NOMO-1 (cell line): Measurements from ENCODE around the gene CHRNA4.

ENCODE experiments used
- DNase-seq, 2 experiments: peaks; one replicate each; lab custom pipeline; 2025; ENCODE audit not compliant: unreplicated experiment in 2 of 2; lab: John Stamatoyannopoulos, UW

Gene CHRNA4

DNA sequence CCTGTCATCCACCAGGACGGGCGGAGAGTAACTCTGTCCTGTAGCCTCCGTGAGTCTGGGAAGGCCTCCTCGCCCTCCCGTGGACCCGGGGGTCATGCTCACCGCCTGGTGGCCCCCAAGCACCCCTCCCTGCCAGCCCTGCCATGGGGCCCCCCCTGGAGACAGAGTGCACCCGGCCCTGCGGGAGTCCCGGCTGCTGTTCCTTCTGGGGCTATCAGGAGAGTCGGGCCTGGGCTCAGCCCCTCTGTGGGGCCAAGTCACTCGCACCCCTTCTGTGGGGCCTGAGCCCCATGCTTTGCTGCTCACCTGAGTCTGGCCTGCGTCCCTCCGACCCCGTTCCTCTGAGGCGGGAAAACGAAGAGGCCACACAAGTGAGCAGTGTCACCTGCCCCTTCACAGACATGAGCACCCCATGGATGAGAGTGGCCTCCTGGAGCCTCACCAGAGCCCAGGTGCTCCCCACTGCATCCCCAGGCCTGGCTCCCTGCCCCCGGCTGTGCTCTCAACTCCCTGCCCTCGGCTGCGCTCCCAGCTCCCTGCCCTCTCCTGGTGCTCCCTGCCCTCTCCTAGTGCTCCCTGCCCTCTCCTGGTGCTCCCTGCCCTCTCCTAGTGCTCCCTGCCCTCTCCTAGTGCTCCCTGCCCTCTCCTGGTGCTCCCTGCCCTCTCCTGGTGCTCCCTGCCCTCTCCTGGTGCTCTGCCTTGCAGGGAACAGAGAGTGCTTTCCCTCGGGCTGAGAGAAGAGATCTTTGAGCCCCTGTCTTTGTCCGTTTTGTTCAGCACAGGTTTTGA lies 4.6 kb upstream of the CHRNA4 start:
- DNase-seq = no peak

DNA sequence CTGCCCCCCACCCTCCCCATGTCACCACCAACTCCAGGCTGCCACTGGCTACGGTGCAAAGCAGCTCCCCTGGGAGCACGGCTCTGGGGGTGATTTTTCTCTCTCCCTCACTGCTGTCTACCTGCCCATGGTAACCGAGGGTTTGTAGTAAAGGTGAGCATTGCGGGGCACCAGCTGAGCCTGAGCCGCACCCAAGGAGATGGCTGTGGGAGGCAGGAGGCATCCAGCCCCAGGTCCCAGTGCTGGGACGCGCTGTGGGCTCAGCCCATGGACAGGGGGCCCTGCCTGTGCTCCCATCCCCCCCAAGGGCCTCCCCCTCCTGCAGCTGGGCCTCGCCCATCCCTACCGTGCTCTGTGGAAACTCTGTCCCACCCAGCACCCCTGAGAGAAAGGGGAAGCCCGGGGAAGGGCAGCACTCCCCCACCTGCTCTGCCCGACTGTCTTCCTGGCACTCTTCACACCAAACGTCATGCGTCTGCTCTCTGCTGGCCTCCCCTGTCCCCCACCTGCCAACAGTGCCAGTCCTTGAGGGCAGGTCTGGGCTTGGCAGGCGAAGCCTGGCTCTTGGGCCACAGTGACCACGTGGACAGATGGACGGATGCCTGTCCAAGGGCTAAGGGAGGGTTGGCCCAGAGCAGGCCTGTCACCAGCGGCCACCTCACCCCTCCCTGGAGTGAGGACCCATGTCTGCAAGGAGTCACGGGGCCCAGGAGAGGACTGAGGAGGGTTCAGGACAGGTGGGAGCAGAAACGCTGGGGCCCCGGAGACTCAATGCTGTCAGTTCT lies 3.8 kb upstream of the CHRNA4 start:
- DNase-seq = no peak

DNA sequence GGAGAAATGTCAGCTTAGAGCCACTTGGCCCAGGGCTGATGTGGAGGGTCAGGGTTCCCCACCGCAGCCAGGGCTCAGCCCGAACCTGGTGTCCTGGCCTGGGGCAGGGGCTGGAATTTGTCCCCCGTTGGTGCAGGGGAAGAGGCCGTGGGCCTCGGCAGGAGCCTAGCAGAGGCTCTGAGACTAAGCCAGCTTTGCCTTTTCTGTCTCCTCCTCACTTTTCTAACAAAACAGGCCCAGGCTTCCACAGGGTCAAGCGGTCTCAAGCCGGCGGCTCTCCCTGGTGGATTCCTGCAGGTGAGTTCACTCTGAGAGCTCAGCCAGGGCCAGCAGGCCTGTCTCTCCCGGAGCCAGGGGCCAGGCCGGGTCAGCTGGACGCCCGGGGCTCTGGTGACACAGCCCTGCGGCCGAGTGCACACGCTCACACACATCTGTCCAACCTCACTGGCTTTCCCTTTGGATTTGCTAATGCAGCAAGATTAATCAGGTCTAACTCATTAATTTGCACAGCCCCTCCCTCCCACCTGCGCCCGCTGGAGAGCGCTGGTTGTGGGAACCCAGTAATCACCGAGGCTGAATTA lies 2.9 kb upstream of the CHRNA4 start:
- DNase-seq = no peak

DNA sequence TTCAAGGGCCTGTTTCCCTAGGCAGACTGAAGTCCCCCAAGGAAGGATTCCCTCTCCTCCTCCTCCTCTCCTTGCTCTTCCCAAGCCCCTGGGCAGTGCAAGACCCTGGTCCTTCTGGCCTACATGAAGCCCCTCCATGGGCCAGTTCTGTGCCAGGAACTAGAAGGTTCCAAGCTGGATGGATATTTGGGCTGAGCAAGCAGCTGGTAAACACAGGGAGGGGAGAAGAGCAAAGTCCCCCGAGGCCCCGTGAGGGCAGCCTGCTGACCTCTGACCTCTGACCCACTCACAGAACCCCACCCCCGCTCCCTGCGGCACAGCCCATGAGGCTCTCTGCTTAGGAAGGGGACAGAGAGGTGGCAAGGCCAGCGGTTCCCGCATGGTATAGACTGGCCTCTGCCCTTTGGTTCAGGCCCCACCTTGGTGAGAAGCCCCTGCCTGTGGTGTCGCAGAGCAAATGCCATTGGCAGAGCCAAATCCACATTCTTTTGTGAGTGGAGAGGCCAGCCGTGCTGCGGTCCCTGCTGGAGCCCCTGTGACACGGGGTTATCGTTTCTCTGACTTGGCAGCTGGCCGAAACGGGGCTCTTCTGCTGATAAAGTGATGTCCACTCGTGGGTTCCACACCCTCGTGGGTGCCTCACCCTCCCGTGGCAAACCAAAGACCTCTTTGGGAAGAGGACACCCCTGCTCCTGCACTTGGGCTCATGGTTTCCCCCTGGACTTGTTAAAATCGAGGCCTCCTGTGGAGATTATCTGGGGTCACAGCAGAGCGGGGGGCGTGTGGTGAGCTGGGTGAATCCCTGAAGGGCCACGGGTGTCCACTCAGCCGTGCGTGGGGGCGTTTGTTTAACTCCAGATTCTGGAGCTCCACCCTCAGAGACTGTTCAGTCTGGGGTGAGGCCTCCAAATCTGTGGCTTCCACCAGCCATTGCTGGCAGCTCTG lies 2.1 kb upstream of the CHRNA4 start:
- DNase-seq = no peak

DNA sequence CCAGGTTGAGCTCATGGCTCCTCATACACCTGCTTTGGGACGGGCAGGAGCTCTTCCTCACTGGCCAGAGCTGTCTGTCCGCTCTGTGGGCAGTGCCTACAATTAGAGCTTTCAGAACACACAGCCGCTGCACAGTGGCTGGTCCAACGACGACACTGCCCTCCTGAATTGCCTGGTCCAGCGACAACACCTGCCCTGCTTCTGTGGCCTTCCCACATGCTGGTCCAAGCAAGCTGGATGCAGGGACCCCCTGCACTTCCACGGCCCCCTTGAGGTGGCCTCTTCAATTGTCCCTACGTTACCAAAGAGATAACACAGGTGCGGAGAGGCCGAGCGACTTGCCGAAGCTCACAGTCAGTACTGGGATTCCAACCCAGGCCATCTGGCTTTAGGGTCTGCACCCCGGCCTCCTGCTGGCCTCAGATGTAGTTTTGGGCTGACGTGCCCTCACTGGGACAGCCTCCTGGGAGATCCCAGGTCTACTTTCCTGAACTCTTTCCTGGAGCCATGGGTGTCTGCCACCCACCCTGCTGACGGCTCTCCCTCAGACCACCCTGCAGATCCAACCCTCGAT lies 1.4 kb upstream of the CHRNA4 start:
- no peak for DNase-seq

DNA sequence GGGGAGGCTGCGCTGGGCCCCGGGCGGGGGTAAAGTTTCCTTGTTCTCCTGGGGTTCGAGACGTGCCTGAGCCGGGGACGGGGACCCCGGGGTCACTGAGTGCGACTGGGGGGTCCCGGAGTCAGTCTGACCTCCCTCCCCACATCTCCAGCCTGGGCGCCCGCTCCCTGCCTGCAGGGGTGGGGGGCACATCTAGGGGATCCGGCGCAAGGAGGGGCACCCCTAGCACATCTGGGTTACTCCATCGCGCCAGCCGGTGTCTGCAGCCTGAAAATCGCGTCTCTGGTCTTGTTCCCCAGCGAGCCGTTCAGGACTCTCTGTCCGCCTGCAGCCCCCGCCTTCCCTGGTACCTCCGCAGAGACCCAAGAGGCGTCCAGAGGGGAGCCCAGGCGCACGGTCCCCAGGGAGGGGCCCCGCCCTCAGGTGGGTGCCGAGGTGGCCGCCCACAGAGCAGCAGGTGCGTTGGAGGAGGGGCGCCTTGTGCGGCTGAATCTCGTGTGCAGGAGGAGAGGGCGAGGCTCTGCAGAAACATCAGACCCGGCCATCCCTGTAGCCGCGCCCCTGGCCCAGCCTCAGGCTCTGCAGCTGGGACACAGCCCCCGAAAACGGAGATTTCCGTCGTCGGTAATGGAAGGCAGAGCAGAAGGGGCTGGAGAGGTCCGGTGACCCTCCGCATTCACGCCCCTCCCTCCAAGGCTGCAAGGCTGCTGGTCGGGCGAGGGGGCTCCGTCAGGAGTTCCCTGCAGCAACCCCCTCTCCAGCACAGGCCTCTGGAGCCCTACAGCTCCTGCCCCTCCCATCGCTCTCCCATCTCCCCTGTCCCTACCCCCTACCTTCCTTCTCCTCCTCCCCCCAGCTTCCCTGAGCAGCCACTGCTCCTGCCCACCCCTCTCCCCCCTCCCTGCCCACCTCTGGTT lies 628 bp upstream of the CHRNA4 start:
- DNase-seq = no peak

DNA sequence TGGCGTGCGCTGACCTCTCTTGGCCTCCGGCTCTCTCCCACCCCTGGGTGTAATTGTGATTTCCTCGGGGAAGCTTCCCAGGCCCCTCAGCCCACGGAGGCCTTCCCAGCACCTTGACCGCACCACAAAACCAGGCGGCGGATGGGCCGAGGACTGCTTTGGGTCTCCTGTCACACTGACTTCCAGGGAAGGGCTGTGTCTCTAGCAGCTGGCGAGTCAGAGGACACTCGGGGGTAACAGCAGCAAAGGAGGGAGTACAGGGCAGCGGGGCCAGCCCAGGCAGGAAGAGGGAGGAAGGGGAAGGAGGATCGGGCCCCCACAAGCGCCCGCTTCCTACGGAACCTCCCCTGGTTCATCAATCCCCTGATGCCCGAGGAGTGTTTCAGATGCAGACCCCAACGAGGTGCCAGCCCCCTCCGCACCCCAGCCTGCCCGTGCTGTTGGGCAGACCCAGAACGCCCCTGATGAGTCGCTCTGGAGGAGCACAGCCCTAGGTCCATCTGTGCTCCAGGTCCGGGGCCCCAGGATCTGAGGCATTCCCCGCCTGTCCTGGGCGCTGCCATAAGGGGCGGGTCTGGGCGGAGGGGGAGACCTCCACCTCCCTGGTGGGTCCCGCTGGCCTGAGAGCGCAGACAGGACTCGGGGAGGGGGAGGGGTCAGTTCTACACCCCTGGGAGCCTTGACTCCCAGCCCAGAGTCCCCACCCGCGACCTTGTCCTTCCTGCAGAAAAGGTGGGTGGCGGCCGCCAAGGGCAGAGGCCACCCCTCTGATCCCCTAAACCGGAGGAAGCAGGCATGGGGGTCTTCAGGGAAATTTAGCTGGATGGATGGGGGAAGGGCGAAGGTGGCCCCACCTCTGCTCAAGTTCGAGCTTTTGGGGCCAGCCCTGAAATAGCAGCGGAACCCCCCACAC lies 956 bp downstream of the CHRNA4 start:
- DNase-seq = no peak

DNA sequence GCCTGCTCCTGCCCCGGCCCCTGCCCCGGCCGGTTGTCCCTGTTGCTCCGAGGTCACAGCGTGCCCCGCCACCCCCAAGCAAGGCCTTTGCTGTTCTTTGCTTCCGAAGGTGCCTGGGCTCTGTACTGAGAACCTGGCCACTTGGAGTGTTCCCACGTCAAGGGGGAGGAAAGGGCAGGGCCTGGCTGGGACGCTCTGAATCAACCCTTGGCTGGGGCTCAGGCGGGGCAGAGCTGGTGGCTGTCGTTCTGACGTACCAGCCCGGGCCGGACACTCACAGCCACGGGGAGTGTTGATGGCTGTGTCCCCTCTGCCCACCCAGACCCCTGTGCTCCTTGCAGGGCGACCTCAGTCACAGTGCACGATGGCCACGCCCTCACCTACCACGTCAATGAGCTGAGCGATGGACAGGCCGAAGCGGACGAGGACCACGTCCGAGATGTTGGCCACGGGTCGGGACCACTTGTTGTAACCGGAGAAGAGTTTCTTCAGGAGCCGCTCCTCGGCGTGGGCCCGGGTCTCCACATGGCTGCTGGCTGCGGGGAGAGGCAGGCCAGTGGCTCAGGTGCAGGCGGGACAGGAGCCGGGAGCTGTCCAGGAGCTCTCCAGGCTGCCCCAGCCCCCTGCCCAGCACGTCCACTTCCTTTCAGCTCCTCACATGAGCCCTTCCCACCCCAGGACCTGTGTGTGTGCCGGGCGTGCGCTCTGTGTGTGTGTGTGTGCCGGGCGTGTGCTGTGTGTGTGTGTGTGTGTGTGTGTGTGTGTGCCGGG lies 1.8 kb downstream of the CHRNA4 start:
- DNase-seq = no peak

DNA sequence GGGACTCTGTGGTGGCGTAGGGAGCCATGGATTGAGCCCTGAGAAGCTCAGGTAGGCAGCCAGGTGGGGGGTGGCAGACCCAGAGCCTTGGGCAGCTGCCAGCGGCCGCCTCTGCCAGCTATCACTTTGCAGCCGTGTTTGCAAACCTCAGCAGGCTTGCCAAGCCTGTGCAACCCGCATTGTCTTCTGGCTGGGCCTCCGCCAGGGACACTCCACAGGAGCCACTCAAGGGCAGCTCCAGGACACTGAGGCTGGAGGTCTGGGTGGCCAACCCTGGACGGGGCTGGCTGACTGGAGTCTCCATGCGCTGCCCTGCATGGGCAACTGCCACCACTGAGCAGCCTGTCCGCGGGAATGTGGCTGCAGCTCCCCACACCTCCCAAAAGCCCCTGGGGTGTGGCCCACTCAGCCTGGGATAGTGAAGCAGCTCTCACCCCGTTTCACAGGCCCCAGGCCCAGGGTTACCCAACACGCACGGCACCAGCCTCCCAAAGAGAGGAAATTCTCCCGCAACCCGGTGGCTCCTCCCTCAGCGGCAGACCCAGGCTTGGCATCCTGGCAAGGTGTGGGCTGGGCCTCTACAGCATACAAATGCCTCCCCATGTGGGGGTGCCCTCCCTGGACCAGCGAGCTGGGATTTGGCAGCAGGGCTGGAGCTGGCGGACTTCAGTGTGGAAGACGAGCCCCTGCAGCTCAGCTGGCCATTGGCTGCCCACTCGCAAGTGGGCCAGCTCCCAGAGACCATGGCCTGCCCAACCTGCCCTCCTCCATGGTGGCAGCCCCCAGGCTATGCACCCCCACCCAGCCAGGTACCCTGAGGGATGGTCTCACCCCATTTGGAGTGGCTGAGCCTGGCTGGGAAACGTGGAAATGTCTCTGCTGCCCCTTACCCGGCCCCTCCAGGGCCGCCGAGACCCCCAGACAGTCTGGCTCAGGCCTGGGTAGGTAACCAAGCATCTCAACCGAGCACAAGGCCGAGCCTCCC lies 2.9 kb downstream of the CHRNA4 start:
- DNase-seq = no peak

DNA sequence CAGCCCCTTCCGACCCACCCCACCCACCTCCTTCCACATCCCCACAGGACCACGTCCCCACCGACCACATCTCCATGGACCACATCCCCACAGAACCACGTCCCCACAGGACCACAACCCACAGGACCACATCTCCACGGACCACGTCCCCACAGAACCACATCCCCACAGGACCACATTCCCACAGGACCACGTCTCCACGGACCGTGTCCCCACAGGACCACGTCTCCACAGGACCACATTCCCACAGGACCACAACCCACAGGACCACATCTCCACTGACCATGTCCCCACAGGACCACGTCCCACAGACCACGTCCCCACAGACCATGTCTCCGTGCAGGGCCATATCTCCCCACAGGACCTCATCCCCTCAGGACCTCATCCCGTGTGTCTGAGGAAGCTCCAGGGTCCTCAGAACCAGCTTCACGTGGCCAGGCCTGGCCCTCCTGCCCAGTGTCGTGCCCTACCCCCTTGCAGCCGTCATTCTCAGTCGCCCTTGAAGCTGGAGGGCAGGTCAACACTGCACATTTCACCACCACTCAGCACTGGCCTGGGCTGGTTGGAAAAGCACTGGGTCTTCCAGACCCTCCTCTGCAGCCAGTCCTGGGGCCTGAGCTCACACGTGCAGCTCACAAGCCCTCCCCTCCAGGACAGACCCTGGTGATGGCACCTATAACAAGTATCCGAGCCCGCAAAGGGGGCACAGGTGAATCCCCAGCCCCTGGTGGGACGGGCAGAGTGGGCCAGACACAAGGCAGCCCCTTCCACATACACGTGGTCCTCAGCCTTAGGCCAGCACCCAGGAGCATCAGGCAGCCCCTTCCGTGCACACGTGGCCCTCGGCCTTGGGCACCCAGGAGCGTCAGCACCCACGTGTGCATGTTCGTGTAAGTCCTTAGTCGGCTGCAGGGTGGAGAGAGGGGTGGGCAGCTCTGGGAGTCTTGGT lies 3.9 kb downstream of the CHRNA4 start:
- no peak for DNase-seq

DNA sequence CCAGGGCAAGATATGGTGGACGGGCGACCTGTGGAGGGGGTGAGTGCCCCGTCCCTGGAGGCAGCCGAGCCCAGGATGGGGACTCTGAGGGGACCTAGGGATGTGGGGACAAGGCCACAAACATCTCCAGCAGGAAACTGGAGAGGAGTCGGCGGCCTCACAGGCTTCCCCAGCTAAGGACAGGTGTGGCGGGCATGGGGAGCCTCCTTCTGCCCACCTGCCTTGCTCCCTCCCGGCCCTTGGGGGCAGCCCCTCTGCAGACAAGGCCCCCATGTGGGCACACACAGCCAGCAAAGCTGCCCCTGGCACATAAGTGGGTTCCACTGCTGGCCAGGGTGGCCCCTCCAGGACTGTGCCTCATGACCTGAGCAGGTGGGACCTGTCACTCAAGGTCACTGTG lies 4.6 kb downstream of the CHRNA4 start:
- DNase-seq = no peak

DNA sequence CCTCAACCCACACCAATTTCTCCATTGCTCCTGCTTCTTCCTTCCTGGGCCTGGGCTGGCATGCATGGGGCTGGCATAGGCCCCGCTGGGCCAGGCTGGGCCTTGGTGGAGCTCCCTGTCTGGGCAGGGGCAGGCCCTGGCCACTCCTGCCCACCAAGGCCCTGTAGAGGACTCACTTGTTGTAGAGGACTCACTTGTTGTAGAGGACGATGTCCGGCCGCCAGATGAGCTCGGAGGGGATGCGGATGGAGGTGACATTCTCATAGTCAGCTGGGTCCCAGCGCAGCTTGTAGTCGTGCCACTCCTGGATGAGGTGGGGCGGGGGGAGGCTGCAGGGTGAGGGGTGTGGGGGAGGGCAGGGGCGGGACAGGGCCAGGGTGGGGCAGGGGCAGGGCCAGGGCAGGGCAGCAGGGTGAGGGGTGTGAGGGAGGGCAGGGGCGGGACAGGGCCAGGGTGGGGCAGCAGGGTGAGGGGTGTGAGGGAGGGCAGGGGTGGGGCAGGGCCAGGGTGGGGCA lies 5.3 kb downstream of the CHRNA4 start:
- DNase-seq = no peak

DNA sequence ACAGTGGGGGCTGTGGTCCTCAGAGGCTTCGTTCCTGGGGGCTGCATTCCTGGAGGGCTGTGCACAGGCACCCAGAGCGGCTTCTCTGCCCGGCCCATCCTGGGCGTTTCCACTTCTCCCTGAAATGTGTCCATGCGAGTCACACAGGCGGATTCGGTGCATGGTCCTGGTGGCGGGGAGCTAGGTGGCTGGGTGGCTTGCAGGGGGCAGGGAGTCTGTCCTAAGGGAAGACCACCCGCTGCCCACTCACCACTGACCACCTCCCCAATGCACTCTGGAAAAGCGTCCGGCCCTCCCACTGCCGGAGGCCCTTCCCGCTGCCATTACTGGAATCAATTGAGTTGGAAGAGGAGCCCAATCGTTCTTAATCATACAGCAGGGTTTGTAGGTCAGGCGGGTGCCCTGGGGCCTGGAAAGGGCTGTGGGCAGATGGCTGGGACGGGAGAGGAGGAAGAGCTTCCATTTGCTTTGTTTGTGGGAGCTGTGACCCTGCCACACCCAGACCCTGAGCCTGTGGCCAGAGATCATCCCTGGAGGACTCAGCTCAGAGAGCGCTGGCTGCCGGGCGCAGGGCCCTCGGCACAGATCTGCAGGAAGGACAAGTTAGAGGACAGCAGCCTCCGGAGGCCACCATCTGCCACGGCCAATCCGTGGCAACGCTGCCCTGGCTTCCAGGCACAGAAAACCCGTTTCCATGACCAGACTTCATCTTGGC lies 6.4 kb downstream of the CHRNA4 start:
- DNase-seq = no peak

DNA sequence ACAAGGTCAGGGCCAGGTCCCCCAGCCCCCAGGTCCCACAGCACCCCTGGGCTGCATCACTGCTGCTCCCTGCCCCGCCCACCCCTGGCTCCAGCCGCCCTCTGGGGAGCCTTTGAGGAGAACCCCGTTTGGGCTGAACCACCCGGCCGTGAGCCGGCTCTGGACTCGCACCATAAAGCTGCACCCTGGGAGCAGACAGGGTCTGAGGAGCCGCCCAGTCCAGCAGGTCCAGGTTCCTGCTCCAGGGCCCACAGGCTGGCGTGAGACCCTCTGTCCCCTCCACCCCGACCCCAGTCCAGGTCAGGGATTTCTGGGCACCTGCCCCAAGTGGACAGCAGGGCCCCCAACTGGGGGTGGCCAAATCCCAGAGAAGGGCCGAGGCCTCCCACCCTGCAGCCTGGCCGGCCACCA lies 8.3 kb downstream of the CHRNA4 start:
- DNase-seq = no peak
